GM18502 (cell line): ENCODE data around the gene TAF1D.
A peak's percentile ranks its signal among the peaks of the same experiment; 100 is the strongest.
"Not testable (repeated sequence)": the region's sequence is repeated elsewhere in the genome, so short reads cannot be mapped to it uniquely, and the experiment has no call there.

Source experiments
- ATAC-seq: cut with Tn5 transposase; IDR thresholded peaks from one replicate; pipeline ENCODE4 v1.9.1; 2021; ENCODE audit warnings: mild to moderate bottlenecking; ENCODE audit not compliant: unreplicated experiment, poor library complexity

Gene TAF1D

GRCh38 chr11:93751001-93751400, 9.7 kb upstream of the TAF1D start:
- ATAC-seq, result no peak

- ATAC-seq, result peak; percentile 65
Measured at GRCh38 chr11:93747122-93747521, 5.8 kb upstream of the TAF1D start.

GRCh38 chr11:93746101-93746500, 4.8 kb upstream of the TAF1D start:
- no peak for ATAC-seq

- not testable (repeated sequence) for ATAC-seq
Measured at GRCh38 chr11:93745005-93745755, 3.9 kb upstream of the TAF1D start.

- no peak for ATAC-seq
Measured at GRCh38 chr11:93744669-93745004, 3.3 kb upstream of the TAF1D start.

- no peak for ATAC-seq
Measured at GRCh38 chr11:93743291-93743690, 2.0 kb upstream of the TAF1D start.

GRCh38 chr11:93741882-93742226, 559 bp upstream of the TAF1D start:
- ATAC-seq, result peak; percentile 21

- ATAC-seq, result peak; percentile 39
Measured at GRCh38 chr11:93740730-93741093, 583 bp downstream of the TAF1D start.

- ATAC-seq, result peak; percentile 16
Measured at GRCh38 chr11:93740031-93740729, 1.1 kb downstream of the TAF1D start.

GRCh38 chr11:93738647-93739081, 2.6 kb downstream of the TAF1D start:
- no peak for ATAC-seq

- no peak for ATAC-seq
Measured at GRCh38 chr11:93737904-93738612, 3.2 kb downstream of the TAF1D start.

GRCh38 chr11:93736129-93736528, 5.2 kb downstream of the TAF1D start:
- no peak for ATAC-seq

- ATAC-seq, result no peak
Measured at GRCh38 chr11:93735627-93736026, 5.7 kb downstream of the TAF1D start.

- ATAC-seq, result no peak
Measured at GRCh38 chr11:93734427-93735222, 6.7 kb downstream of the TAF1D start.

- ATAC-seq, result no peak
Measured at GRCh38 chr11:93733474-93733873, 7.8 kb downstream of the TAF1D start.

GRCh38 chr11:93732237-93732892, 8.9 kb downstream of the TAF1D start:
- no peak for ATAC-seq

GRCh38 chr11:93730108-93731107, 10.9 kb downstream of the TAF1D start:
- no peak for ATAC-seq

- no peak for ATAC-seq
Measured at GRCh38 chr11:93729129-93729616, 12.1 kb downstream of the TAF1D start.

GRCh38 chr11:93728792-93729128, 12.5 kb downstream of the TAF1D start:
- no peak for ATAC-seq
